Lower lobe of right lung (tissue), 2 donors: ENCODE results near the gene BUD31. TPM values are rescaled to one million over a fixed set of nuclear protein-coding genes. Genes with fewer than 3 reads are reported as not detected.

Source experiments
- ATAC-seq, 2 donors: fragments of 200-7000 bp; cut with Tn5 transposase; one replicate each; pipeline ENCODE4 v1.9.1; 2020 to 2022; ENCODE audit warnings: mild to moderate bottlenecking in 2 of 2, moderate library complexity in 2 of 2
- DNase-seq: peaks from one replicate; pipeline ENCODE4 v3.0.0-alpha.2; 2020
- H3K27ac ChIP-seq: fragments of 200-600 bp; one replicate; pipeline ENCODE4 v1.8.0; 2022
- H3K27me3 ChIP-seq: fragments of 200-600 bp; one replicate; pipeline ENCODE4 v1.8.0; 2022; ENCODE audit warnings: low read depth
- H3K36me3 ChIP-seq: fragments of 200-600 bp; one replicate; pipeline ENCODE4 v1.8.0; 2022; ENCODE audit warnings: mild to moderate bottlenecking
- H3K4me1 ChIP-seq: fragments of 200-600 bp; one replicate; pipeline ENCODE4 v1.8.0; 2022
- H3K4me3 ChIP-seq: fragments of 200-600 bp; one replicate; pipeline ENCODE4 v1.8.0; 2022; ENCODE audit warnings: mild to moderate bottlenecking
- H3K9me3 ChIP-seq: fragments of 200-600 bp; one replicate; pipeline ENCODE4 v1.8.0; 2022
- CTCF ChIP-seq: fragments of 200-600 bp; IDR thresholded peaks from one replicate; pipeline ENCODE4 v1.8.0; 2022; ENCODE audit warnings: antibody characterized with exemption, mild to moderate bottlenecking
- intact Hi-C: fragments of 100-400 bp; cut with DNase I; formaldehyde crosslinking; loops from one replicate; pipeline ENCODE4 v1.11.0; 2022
- total RNA-seq: library from RNA; stranded (reverse); fragmentation: NEBNext Ultra II Directional; extraction: Animal tissue kit (Norgen Biotek cat#: 25700); gene quantifications from one replicate; pipeline ENCODE4 v1.2.1, GENCODE V29; 2021
- donor health status: DM: no; HTN: yes; CAD: no; lungs with severe emphysema.

Gene BUD31
- total RNA-seq, 1 donor from 2014 or later: 64.2 TPM

- no peak for TF ChIP-seq CTCF
- DNase-seq (no peak), ATAC-seq (peak in 1 of 2 donors; percentile 9)
- Histone ChIP-seq H3K36me3 (peaks cover 98% of the 10 kb centered on the region), H3K4me1 (no peaks in the 10 kb centered on the region), H3K4me3 (no peak overlapping the region), H3K9me3 (no peaks in the 10 kb centered on the region), H3K27me3 (no peaks in the 10 kb centered on the region), H3K27ac (no peak overlapping the region)
- intact Hi-C loops: no loop called here
Observed at GRCh38 chr7:99418260-99418659, 9.5 kb downstream of the BUD31 start.

DNA sequence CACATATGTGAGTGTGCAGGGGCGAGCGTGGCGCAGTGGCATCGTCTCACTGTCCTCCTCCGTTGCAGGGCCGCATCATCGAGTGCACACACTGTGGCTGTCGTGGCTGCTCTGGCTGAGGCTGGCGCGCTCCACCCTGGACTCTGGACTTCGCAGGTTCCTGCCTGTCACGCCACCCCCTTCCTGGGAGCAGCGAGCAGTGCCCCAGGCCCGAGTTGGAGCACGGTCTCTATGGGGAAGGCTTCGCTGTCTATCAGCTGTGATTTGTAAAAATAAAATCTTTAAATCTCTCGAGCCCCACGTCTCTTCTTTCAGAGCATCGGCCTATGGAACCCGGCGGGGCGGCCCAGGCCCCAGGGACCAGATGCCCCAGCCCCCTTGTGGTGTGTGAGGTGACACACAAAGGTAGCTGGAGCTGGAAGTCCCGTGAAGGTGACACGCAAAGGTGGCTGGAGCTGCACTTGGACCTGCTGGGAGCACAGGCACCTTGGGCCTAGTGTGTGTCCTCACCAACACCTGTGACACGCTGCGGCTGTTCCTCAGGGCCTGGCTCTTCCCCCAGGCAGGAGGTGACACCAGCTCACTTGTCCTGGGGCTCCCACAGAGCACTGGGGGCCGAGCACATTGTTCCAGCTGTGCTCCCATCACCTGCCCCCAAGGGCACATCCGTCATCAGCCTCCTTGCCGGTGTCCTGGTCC, 10.7 kb downstream of the BUD31 start:
- no peaks in the 10 kb centered on the region for H3K4me1 ChIP-seq
- H3K36me3 ChIP-seq: peaks cover 98% of the 10 kb centered on the region
- DNase-seq: no peak
- no peaks in the 10 kb centered on the region for H3K27me3 ChIP-seq
- H3K4me3 ChIP-seq: no peak overlapping the region
- TF ChIP-seq CTCF: no peak
- intact Hi-C loops: no loop called here
- peak in 1 of 2 donors; percentile 24 for ATAC-seq
- H3K9me3 ChIP-seq: no peaks in the 10 kb centered on the region
- H3K27ac ChIP-seq: no peak overlapping the region

- no peak for TF ChIP-seq CTCF
- Histone ChIP-seq H3K4me1 (no peaks in the 10 kb centered on the region), H3K4me3 (no peak overlapping the region), H3K27ac (no peak overlapping the region), H3K27me3 (no peaks in the 10 kb centered on the region), H3K9me3 (no peaks in the 10 kb centered on the region), H3K36me3 (peaks cover 98% of the 10 kb centered on the region)
- ATAC-seq (no peak), DNase-seq (no peak)
- intact Hi-C loops: no loop called here
Observed at GRCh38 chr7:99420213-99420612, 11.4 kb downstream of the BUD31 start.

- no peak overlapping the region for H3K27ac ChIP-seq
- H3K4me1 ChIP-seq: no peaks in the 10 kb centered on the region
- no peak for TF ChIP-seq CTCF
- peaks cover 95% of the 10 kb centered on the region for H3K36me3 ChIP-seq
- no peaks in the 10 kb centered on the region for H3K27me3 ChIP-seq
- ATAC-seq (no peak), DNase-seq (no peak)
- intact Hi-C loops: no loop called here
- H3K4me3 ChIP-seq: no peak overlapping the region
- H3K9me3 ChIP-seq: no peaks in the 10 kb centered on the region
Observed at GRCh38 chr7:99420986-99421385, 12.2 kb downstream of the BUD31 start.

GRCh38 chr7:99422186-99422585, 13.4 kb downstream of the BUD31 start:
- Histone ChIP-seq H3K4me1 (no peaks in the 10 kb centered on the region), H3K27me3 (no peaks in the 10 kb centered on the region), H3K9me3 (no peaks in the 10 kb centered on the region), H3K27ac (no peak overlapping the region), H3K4me3 (no peak overlapping the region), H3K36me3 (peaks cover 83% of the 10 kb centered on the region)
- DNase-seq (no peak), ATAC-seq (no peak)
- intact Hi-C loops: no loop called here
- TF ChIP-seq CTCF: no peak
